B cell (primary cell): Measurements from ENCODE around the gene FKBP9. TPM values are rescaled to one million over a fixed set of nuclear protein-coding genes. Genes with fewer than 3 reads are reported as not detected.

Experiments
- ATAC-seq: fragments of 200-7000 bp; cut with Tn5 transposase; one replicate; pipeline ENCODE4 v1.10.0; 2021; ENCODE audit warnings: low read depth, mild to moderate bottlenecking, moderate number of reproducible peaks, moderate library complexity
- CTCF ChIA-PET: fragments of 350-600 bp; sonication (Branson Sonifier 250); formaldehyde crosslinking; loops from one replicate; lab custom pipeline; 2021; ENCODE audit warnings: antibody characterized with exemption, inconsistent platforms; lab: Charles Lee
- POLR2A ChIA-PET: fragments of 350-600 bp; sonication (Branson Sonifier 250); formaldehyde crosslinking; loops from one replicate; lab custom pipeline; 2021; ENCODE audit warnings: antibody characterized with exemption; lab: Charles Lee
- DNase-seq: peaks from one replicate; pipeline ENCODE4 v3.0.0; 2013
- H2AFZ ChIP-seq: 2 replicates; pipeline ENCODE4 v1.6.1; 2012; ENCODE audit warnings: mild to moderate bottlenecking, low read depth, low read length; ENCODE audit not compliant: insufficient read depth, poor library complexity, severe bottlenecking
- H3K27ac ChIP-seq, 2 donors: 1 replicate in 1 of 2; 2 replicates in 1 of 2; pipeline ENCODE4 v1.5.1; 2012 to 2013; ENCODE audit warnings: low read length in 2 of 2, mild to moderate bottlenecking in 2 of 2, moderate library complexity in 1 of 2
- H3K27me3 ChIP-seq, 4 experiments: fragments of 200-600 bp in 1 of 4; sonication (generic) in 1 of 4; replicated peaks in 1 of 4; 1 replicate in 2 of 4; 2 replicates in 2 of 4; pipeline versions ENCODE4 v1.6.1 to v1.7.0; 2013 to 2016; ENCODE audit warnings: low read length in 3 of 4, mild to moderate bottlenecking in 2 of 4, mixed read lengths in 1 of 4, moderate library complexity in 1 of 4; ENCODE audit not compliant: insufficient read depth in 4 of 4, control insufficient read depth in 3 of 4; ENCODE audit errors: control extremely low read depth in 1 of 4
- H3K36me3 ChIP-seq, 2 experiments: replicated peaks in 1 of 2; 1 replicate in 1 of 2; 2 replicates in 1 of 2; pipeline versions ENCODE4 v1.6.1 to v1.7.1; 2013; ENCODE audit warnings: low read length in 1 of 2; ENCODE audit not compliant: insufficient read depth in 2 of 2, control insufficient read depth in 1 of 2; ENCODE audit errors: control extremely low read depth in 1 of 2, extremely low read depth in 1 of 2
- H3K4me1 ChIP-seq, 2 donors: fragments of 200-600 bp in 1 of 2; sonication (generic) in 1 of 2; 1 replicate in 1 of 2; 2 replicates in 1 of 2; pipeline versions ENCODE4 v1.5.1 to v1.6.1; 2013 to 2017; ENCODE audit warnings: low read length in 2 of 2; ENCODE audit not compliant: control insufficient read depth in 2 of 2, insufficient read depth in 2 of 2
- H3K4me2 ChIP-seq: replicated peaks from 2 replicates; pipeline ENCODE3; 2012; ENCODE audit warnings: mild to moderate bottlenecking, low read depth, low read length; ENCODE audit not compliant: poor library complexity, severe bottlenecking
- H3K4me3 ChIP-seq, 5 experiments: fragments of 200-600 bp in 1 of 5; sonication (generic) in 1 of 5; 1 replicate in 3 of 5; 2 replicates in 2 of 5; pipeline versions ENCODE4 v1.5.1 to v1.7.0; 2011 to 2016; ENCODE audit warnings: low read length in 4 of 5, mild to moderate bottlenecking in 4 of 5, low read depth in 2 of 5, control low read depth in 1 of 5, moderate library complexity in 1 of 5; ENCODE audit not compliant: insufficient read depth in 1 of 5; ENCODE audit errors: control extremely low read depth in 1 of 5, extremely low read depth in 1 of 5
- H3K79me2 ChIP-seq: fragments of 200-600 bp; sonication (generic); one replicate; pipeline ENCODE4 v1.6.0; 2016; ENCODE audit warnings: low read length; ENCODE audit not compliant: control insufficient read depth, insufficient read depth
- H3K9ac ChIP-seq: fragments of 200-600 bp; sonication (generic); 2 replicates; pipeline ENCODE4 v1.6.1; 2017; ENCODE audit warnings: mild to moderate bottlenecking, low read length, moderate library complexity
- H3K9me3 ChIP-seq, 3 donors: one replicate each; pipeline versions ENCODE4 v1.6.1 to v1.7.1; 2013; ENCODE audit warnings: low read length in 2 of 3; ENCODE audit not compliant: control insufficient read depth in 2 of 3, insufficient read depth in 1 of 3; ENCODE audit errors: control extremely low read depth in 1 of 3
- H4K20me1 ChIP-seq: 2 replicates; pipeline ENCODE4 v1.6.0; 2012; ENCODE audit warnings: mild to moderate bottlenecking, low read length; ENCODE audit not compliant: insufficient read depth, control insufficient read depth, poor library complexity, severe bottlenecking
- H3K27ac Mint-ChIP-seq: one replicate; pipeline ENCODE4 v1.8.0; 2021; ENCODE audit warnings: mixed read lengths
- H3K27me3 Mint-ChIP-seq: one replicate; pipeline ENCODE4 v1.8.0; 2021; ENCODE audit warnings: mixed read lengths
- H3K4me1 Mint-ChIP-seq: one replicate; pipeline ENCODE4 v1.8.0; 2021; ENCODE audit warnings: mixed read lengths
- H3K4me3 Mint-ChIP-seq: one replicate; pipeline ENCODE4 v1.8.0; 2021; ENCODE audit warnings: mixed read lengths
- H3K9me3 Mint-ChIP-seq: one replicate; pipeline ENCODE4 v1.8.0; 2022; ENCODE audit warnings: mixed read lengths; ENCODE audit not compliant: insufficient read depth
- EZH2 ChIP-seq: IDR thresholded peaks from 2 replicates; pipeline ENCODE4 v1.6.1; 2012; ENCODE audit warnings: borderline replicate concordance, low read depth, mild to moderate bottlenecking, moderate library complexity, low read length; ENCODE audit not compliant: insufficient read depth, poor library complexity, severe bottlenecking
- WGBS: methylation state at CpG from one replicate; pipeline ENCODE4 v1.1.5; 2013; ENCODE audit warnings: missing lambda C conversion rate; ENCODE audit not compliant: insufficient coverage; 5-methylcytosine and 5-hydroxymethylcytosine counted together
- intact Hi-C: fragments of 100-400 bp; cut with micrococcal nuclease; formaldehyde crosslinking; loops from one replicate; pipeline ENCODE4 v1.10.0; 2022
- polyA plus RNA-seq: library from polyadenylated mRNA; depleted of rRNA; stranded (reverse); fragments of >200 nt; gene quantifications from 2 replicates; pipeline ENCODE4 v1.2.3, GENCODE V29; 2012
- total RNA-seq, 2 donors: library from RNA; stranded (reverse); fragments of 120-200 nt in 1 of 2; gene quantifications; 1 replicate in 1 of 2; 2 replicates in 1 of 2; pipeline versions ENCODE4 v1.2.3 to v1.2.4, GENCODE V29; 2013 to 2022
- TF ChIP-seq, protein P1 (sequence below): fragments of 200-600 bp; IDR thresholded peaks from one replicate; pipeline ENCODE4 v1.8.0; 2022; ENCODE audit warnings: antibody characterized with exemption, mild to moderate bottlenecking

FKBP9 gene
- total and polyA plus RNA-seq, 2 donors (not counting 1 experiment from before 2014, with no cell fraction given): 0.52 to 0.98 TPM

DNA sequence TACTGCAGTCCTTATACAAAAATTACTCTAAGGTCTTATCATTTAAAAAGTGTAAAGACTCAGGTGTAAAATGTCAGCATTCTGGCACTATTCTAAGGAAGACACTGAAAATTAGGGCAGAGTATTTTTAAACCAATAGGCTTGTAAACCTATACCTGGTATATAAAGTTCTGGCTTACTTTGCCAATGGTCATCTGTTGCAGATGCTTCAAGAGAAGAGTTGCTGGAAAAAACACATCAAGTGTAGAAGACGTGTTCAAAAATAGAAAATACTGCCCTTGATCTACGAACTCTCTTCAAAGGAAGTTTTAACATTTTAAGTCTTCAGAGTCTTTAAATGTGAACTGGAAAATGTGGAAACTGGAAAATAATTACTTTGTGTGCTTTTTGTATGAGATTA is 81.4 kb downstream of the FKBP9 start:
- Histone ChIP-seq H3K79me2 (peaks cover 87% of the 10 kb centered on the region), H3K9me3 (no peaks in the 10 kb centered on the region), H3K9ac (peak overlapping the region; percentile 66), H3K27ac (peak overlapping the region in 1 of 2 donors; percentile 68), H2AFZ (no peak overlapping the region), H3K27me3 (no peaks in the 10 kb centered on the region), H3K36me3 (peaks cover 2 to 15% of the 10 kb centered on the region in 2 experiments), H3K4me3 (peak overlapping the region in 2 of 5 experiments; percentile 1 to 78), H4K20me1 (peaks cover 44% of the 10 kb centered on the region), H3K4me2 (peak overlapping the region; percentile 73), H3K4me1 (peaks cover 16 to 31% of the 10 kb centered on the region in 2 donors)
- Mint-ChIP-seq H3K27ac (peak overlapping the region; percentile 59), H3K4me3 (peak overlapping the region; percentile 56), H3K27me3 (no peaks in the 10 kb centered on the region), H3K9me3 (no peaks in the 10 kb centered on the region), H3K4me1 (peaks cover 57% of the 10 kb centered on the region)
- DNase-seq: no peak
- intact Hi-C loops: no loop called here
- ChIA-PET POLR2A (no interaction called here), CTCF (interaction anchor here (1.1 to 2.7 kb wide), 3 partner anchors 10 to 25 kb away, joined by 5 to 30 read pairs (median 8); no protein-coding TSS in a partner anchor)
- WGBS: no CpG with 5 or more reads among the region's 2 CpGs
- ATAC-seq: no peak
- TF ChIP-seq, protein P1, sequence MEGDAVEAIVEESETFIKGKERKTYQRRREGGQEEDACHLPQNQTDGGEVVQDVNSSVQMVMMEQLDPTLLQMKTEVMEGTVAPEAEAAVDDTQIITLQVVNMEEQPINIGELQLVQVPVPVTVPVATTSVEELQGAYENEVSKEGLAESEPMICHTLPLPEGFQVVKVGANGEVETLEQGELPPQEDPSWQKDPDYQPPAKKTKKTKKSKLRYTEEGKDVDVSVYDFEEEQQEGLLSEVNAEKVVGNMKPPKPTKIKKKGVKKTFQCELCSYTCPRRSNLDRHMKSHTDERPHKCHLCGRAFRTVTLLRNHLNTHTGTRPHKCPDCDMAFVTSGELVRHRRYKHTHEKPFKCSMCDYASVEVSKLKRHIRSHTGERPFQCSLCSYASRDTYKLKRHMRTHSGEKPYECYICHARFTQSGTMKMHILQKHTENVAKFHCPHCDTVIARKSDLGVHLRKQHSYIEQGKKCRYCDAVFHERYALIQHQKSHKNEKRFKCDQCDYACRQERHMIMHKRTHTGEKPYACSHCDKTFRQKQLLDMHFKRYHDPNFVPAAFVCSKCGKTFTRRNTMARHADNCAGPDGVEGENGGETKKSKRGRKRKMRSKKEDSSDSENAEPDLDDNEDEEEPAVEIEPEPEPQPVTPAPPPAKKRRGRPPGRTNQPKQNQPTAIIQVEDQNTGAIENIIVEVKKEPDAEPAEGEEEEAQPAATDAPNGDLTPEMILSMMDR: no peak
- TF ChIP-seq EZH2: no peak

DNA sequence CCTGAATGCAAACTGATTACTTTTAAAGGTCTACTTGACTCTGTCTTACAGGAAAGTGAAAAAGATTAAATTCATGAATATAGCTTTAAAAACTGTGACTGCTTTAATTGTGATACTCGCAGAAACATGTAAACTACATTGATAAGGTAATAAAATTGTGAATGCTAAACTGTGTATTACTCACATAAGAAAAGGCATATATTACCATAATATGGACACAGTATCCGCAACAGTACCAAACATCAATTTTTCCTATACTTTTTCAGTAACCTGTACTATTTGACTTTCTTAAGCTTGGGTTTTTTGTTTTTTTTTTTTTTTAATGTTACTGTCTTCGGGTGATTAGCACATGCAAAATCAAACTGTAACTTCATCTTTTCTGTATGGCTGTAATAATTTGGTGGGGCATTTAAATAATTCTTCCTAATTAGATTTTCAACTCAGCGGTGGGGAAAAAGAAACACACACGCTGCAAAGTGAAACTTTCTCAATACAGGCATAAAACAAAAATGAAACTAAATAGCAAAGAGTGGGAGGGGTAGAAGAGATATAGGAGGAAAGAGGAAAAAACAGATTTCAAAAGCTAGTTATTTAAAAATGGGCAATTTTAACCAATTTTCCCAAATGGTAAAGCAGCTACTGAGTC is 82.1 kb downstream of the FKBP9 start:
- ChIA-PET CTCF (interaction anchor here (0.7 to 2.7 kb wide), 8 partner anchors 10 to 346 kb away, joined by 3 to 30 read pairs (median 10); partner anchors contain the start of gene RP9), POLR2A (interaction anchor here (0.6 to 2.0 kb wide), 3 partner anchors 14 to 23 kb away, joined by 3 to 12 read pairs (median 8); partner anchors contain the start of gene NT5C3A)
- Histone ChIP-seq H3K36me3 (peaks cover 2 to 13% of the 10 kb centered on the region in 2 experiments), H2AFZ (no peak overlapping the region), H3K4me1 (peaks cover 16 to 32% of the 10 kb centered on the region in 2 donors), H3K27me3 (no peaks in the 10 kb centered on the region), H3K4me3 (peak overlapping the region; percentile 30 to 79 (median 50)), H3K9ac (peak overlapping the region; percentile 66), H3K4me2 (peak overlapping the region; percentile 73), H4K20me1 (peaks cover 40% of the 10 kb centered on the region), H3K9me3 (no peaks in the 10 kb centered on the region), H3K27ac (peak overlapping the region; percentile 39 to 68), H3K79me2 (peaks cover 89% of the 10 kb centered on the region)
- Mint-ChIP-seq H3K27me3 (no peaks in the 10 kb centered on the region), H3K27ac (peak overlapping the region; percentile 35), H3K4me3 (peak overlapping the region; percentile 82), H3K4me1 (peaks cover 60% of the 10 kb centered on the region), H3K9me3 (no peaks in the 10 kb centered on the region)
- ATAC-seq (no peak), DNase-seq (peak; percentile 52)
- WGBS: no CpG with 5 or more reads among the region's 5 CpGs
- intact Hi-C loops: no loop called here
- TF ChIP-seq, protein P1: no peak
- TF ChIP-seq EZH2: no peak
